Body of pancreas (tissue), 4 donors: Measurements from ENCODE around the gene MBNL1. TPM values are rescaled to one million over a fixed set of nuclear protein-coding genes. Genes with fewer than 3 reads are reported as not detected.

Experiments
- ATAC-seq: fragments of 150-250 bp; one replicate; pipeline ENCODE4 v1.9.1; 2016
- DNase-seq, 4 donors: peaks; one replicate each; pipeline ENCODE4 v3.0.0-alpha.2; 2019
- H3K27ac ChIP-seq, 4 donors: fragments of 200-600 bp; sonication (generic); 1 replicate in 3 of 4; 2 replicates in 1 of 4; pipeline versions ENCODE4 v1.5.1 to v1.6.1; 2016 to 2019; ENCODE audit warnings: mild to moderate bottlenecking in 1 of 4, mixed read lengths in 1 of 4, moderate library complexity in 1 of 4
- H3K27me3 ChIP-seq, 2 donors: fragments of 200-600 bp; sonication (generic); one replicate each; pipeline ENCODE4 v1.6.0; 2016; ENCODE audit warnings: mild to moderate bottlenecking in 1 of 2
- H3K36me3 ChIP-seq, 2 donors: fragments of 200-600 bp; sonication (generic); replicated peaks in 1 of 2; 2 replicates each; pipeline ENCODE4 v1.5.1; 2016; ENCODE audit warnings: low read depth in 2 of 2; ENCODE audit not compliant: insufficient read depth in 1 of 2
- H3K4me1 ChIP-seq: fragments of 200-600 bp; sonication (generic); one replicate; pipeline ENCODE4 v1.6.0; 2016
- H3K4me3 ChIP-seq, 2 donors: fragments of 200-600 bp; sonication (generic); 1 replicate in 1 of 2; 2 replicates in 1 of 2; pipeline ENCODE4 v1.5.1; 2016 to 2019
- H3K9me3 ChIP-seq, 3 donors: fragments of 200-600 bp; sonication (generic); 1 replicate in 2 of 3; 2 replicates in 1 of 3; pipeline ENCODE4 v1.5.1; 2016
- POLR2A ChIP-seq, 3 donors: fragments of 450-650 bp; IDR thresholded peaks; one replicate each; pipeline ENCODE4 v1.6.1; 2016; ENCODE audit warnings: antibody characterized with exemption in 3 of 3, mild to moderate bottlenecking in 2 of 3
- WGBS, 2 donors: methylation state at CpG; one replicate each; pipeline ENCODE4 v1.1.5; 2017; 5-methylcytosine and 5-hydroxymethylcytosine counted together
- intact Hi-C: fragments of 100-400 bp; cut with DNase I; formaldehyde crosslinking; loops from one replicate; pipeline ENCODE4 v1.15.1; 2023
- total RNA-seq, 2 donors: library from RNA; depleted of rRNA; stranded (reverse); fragments of >200 nt; gene quantifications; one replicate each; pipeline ENCODE4 v1.1.0, GENCODE V29; 2016
- TF ChIP-seq, protein P1 (sequence below), 7 experiments: fragments of 450-650 bp in 4 of 7; fragments of 200-600 bp in 3 of 7; sonication (generic) in 3 of 7; IDR thresholded peaks; one replicate each; pipeline ENCODE4 v1.5.1; 2016 to 2019; ENCODE audit warnings: antibody characterized with exemption in 7 of 7

The MBNL1 gene
- total RNA-seq, 2 donors from 2014 or later = 77.3 to 82.4 TPM

DNA sequence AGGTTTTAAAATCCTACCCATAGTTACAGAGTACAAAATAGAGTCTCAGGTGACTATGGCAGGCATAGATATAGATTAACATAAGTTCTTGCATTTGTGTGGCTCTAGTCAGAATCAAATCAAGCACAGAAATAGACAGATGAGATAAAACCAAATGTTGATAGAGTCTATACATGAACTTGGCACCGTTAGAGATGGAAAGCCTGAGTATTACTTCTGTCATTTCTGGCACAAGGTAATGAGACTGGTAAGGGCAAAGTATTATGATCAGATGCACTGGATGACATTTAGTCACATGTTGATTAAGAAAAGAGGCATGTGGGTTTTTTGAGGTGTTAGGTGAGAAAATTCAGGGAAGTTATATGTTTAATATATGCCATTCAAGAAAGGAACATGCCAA is 219.7 kb downstream of the MBNL1 start:
- Histone ChIP-seq H3K27me3 (no peaks in the 10 kb centered on the region), H3K4me3 (no peak overlapping the region), H3K36me3 (no peaks in the 10 kb centered on the region), H3K9me3 (no peaks in the 10 kb centered on the region), H3K27ac (no peak overlapping the region), H3K4me1 (no peaks in the 10 kb centered on the region)
- 58 to 64% methylated on average over 1 of the region's 1 CpG for WGBS, 2 donors
- ATAC-seq = no peak
- intact Hi-C loops = no loop called here
- no peak for DNase-seq
- TF ChIP-seq, protein P1, sequence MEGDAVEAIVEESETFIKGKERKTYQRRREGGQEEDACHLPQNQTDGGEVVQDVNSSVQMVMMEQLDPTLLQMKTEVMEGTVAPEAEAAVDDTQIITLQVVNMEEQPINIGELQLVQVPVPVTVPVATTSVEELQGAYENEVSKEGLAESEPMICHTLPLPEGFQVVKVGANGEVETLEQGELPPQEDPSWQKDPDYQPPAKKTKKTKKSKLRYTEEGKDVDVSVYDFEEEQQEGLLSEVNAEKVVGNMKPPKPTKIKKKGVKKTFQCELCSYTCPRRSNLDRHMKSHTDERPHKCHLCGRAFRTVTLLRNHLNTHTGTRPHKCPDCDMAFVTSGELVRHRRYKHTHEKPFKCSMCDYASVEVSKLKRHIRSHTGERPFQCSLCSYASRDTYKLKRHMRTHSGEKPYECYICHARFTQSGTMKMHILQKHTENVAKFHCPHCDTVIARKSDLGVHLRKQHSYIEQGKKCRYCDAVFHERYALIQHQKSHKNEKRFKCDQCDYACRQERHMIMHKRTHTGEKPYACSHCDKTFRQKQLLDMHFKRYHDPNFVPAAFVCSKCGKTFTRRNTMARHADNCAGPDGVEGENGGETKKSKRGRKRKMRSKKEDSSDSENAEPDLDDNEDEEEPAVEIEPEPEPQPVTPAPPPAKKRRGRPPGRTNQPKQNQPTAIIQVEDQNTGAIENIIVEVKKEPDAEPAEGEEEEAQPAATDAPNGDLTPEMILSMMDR (IDR thresholded peaks at IDR 0.05) = no peak
- no peak for TF ChIP-seq POLR2A (IDR thresholded peaks at IDR 0.05)

DNA sequence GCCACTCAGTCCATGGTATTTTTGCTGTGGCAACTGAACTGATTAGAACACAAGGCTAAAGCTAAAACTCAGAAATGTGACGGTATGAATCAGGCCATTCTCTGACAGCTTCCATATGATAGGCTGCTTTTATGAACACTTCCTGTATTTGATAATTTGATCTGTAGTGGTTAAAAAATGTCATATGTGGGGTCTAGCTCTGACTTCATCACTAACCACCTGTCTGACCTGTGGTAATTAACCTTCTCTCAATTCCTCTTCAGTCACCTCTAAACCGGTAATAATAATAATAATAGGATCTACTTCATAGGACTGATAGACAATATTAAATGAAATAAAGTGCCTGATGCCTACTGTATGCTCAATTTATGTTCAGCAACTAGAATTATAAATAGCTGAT is 223.2 kb downstream of the MBNL1 start:
- intact Hi-C loops = no loop called here
- Histone ChIP-seq H3K36me3 (no peaks in the 10 kb centered on the region), H3K27ac (no peak overlapping the region), H3K4me1 (no peaks in the 10 kb centered on the region), H3K9me3 (no peaks in the 10 kb centered on the region), H3K4me3 (no peak overlapping the region), H3K27me3 (no peaks in the 10 kb centered on the region)
- ATAC-seq = no peak
- TF ChIP-seq POLR2A (IDR thresholded peaks at IDR 0.05) = no peak
- 80 to 86% methylated on average over 2 of the region's 2 CpGs for WGBS, 2 donors
- DNase-seq = no peak

DNA sequence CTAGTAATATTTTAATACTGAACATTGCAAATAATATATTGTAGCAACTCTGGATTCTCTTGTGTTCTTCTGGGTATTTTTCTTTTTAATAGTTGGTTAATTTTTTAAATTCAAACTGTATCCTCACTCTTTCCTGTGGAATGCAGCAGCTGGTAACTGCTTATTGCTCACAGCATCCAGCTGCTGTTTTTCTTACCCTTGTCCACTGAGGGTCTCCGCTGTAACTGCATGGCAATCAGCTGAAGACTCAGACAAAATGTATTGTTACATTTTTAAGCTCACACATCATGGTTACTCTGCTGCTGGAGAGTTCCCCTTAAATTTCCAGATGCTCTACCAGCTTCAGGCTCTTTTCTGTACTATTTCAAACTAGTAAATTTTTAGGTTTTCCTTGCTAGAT is 227.6 kb downstream of the MBNL1 start:
- TF ChIP-seq, protein P1 (IDR thresholded peaks at IDR 0.05) = no peak
- TF ChIP-seq POLR2A (IDR thresholded peaks at IDR 0.05) = no peak
- ATAC-seq (no peak), DNase-seq (no peak)
- no peaks in the 10 kb centered on the region for H3K4me1 ChIP-seq
- no peaks in the 10 kb centered on the region for H3K36me3 ChIP-seq
- H3K27me3 ChIP-seq = no peaks in the 10 kb centered on the region
- H3K9me3 ChIP-seq = no peaks in the 10 kb centered on the region
- H3K4me3 ChIP-seq = no peak overlapping the region
- no peak overlapping the region for H3K27ac ChIP-seq
- intact Hi-C loops = no loop called here
- WGBS, 2 donors = 90% methylated on average over 1 of the region's 1 CpG

DNA sequence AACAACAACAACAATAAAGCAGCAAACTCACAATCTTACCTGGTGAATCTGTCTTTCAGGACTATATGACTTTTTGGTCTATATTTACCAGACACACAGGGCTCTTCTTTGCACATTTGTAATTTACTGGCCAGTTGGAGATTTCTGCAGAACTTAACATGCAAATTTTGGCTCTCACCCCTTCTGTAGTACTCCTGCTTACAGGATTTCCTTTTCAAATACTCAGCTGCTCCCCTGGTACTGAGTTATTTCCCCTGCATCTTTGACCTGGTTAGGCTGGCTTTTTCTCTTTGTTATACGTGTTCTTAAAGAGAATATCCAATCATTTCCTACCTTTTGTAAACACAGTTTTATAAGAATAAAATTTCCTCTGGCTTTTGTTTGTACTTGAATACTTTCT is 228.0 kb downstream of the MBNL1 start:
- 37 to 46% methylated on average over 1 of the region's 1 CpG for WGBS, 2 donors
- H3K27ac ChIP-seq = no peak overlapping the region
- H3K4me3 ChIP-seq = no peak overlapping the region
- H3K4me1 ChIP-seq = no peaks in the 10 kb centered on the region
- ATAC-seq (no peak), DNase-seq (no peak)
- H3K9me3 ChIP-seq = no peaks in the 10 kb centered on the region
- intact Hi-C loops = no loop called here
- no peaks in the 10 kb centered on the region for H3K36me3 ChIP-seq
- TF ChIP-seq, protein P1 (IDR thresholded peaks at IDR 0.05) = no peak
- no peak for TF ChIP-seq POLR2A (IDR thresholded peaks at IDR 0.05)
- H3K27me3 ChIP-seq = no peaks in the 10 kb centered on the region

DNA sequence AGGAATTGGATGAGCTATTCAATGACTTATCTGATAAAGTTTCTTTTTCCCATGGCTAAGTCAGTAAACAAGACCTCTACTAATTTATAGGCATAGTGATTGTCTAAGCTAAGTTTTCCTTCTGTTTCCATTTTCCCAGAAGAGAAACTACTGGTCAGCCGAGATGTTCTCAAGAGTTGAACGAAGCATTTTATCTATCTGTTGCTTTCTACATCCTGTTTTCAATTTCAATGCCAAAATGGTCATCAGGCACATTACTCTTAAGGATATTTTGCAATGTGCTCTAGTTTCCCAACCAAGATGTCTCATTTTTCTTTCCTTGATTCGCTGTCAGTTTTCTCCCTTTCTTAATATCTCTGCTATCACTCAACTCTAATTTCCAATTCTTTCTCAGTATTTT is 228.7 kb downstream of the MBNL1 start:
- Histone ChIP-seq H3K36me3 (no peaks in the 10 kb centered on the region), H3K4me3 (no peak overlapping the region), H3K9me3 (no peaks in the 10 kb centered on the region), H3K27ac (peak overlapping the region in 1 of 4 donors; percentile 9), H3K4me1 (no peaks in the 10 kb centered on the region), H3K27me3 (no peaks in the 10 kb centered on the region)
- intact Hi-C loops = no loop called here
- 48 to 61% methylated on average over 3 of the region's 3 CpGs for WGBS, 2 donors
- no peak for ATAC-seq
- TF ChIP-seq, protein P1 (IDR thresholded peaks at IDR 0.05) = no peak
- TF ChIP-seq POLR2A (IDR thresholded peaks at IDR 0.05) = no peak
- DNase-seq = no peak
